Subcutaneous abdominal adipose tissue (tissue), 5 donors: Measurements from ENCODE around the gene MAPKAP1.

Experiments used
- H3K27ac ChIP-seq: one replicate; pipeline ENCODE4 v1.7.0; 2013; ENCODE audit warnings: low read depth, mild to moderate bottlenecking, inconsistent platforms, low read length, moderate library complexity
- H3K27me3 ChIP-seq, 5 donors: one replicate each; pipeline ENCODE4 v1.7.0; 2013; ENCODE audit warnings: low read length in 5 of 5, inconsistent platforms in 1 of 5; ENCODE audit not compliant: control insufficient read depth in 5 of 5, insufficient read depth in 4 of 5
- H3K36me3 ChIP-seq, 5 donors: one replicate each; pipeline ENCODE4 v1.7.0; 2013; ENCODE audit warnings: low read length in 5 of 5; ENCODE audit not compliant: control insufficient read depth in 5 of 5, insufficient read depth in 5 of 5
- H3K4me1 ChIP-seq, 5 donors: one replicate each; pipeline ENCODE4 v1.7.0; 2013; ENCODE audit warnings: low read length in 5 of 5, mild to moderate bottlenecking in 3 of 5, moderate library complexity in 1 of 5; ENCODE audit not compliant: control insufficient read depth in 5 of 5, insufficient read depth in 5 of 5
- H3K4me3 ChIP-seq, 5 donors: one replicate each; pipeline ENCODE4 v1.7.0; 2013; ENCODE audit warnings: low read length in 5 of 5, low read depth in 1 of 5
- H3K9ac ChIP-seq, 5 donors: one replicate each; pipeline ENCODE4 v1.7.0; 2013; ENCODE audit warnings: low read length in 5 of 5, mild to moderate bottlenecking in 4 of 5, moderate library complexity in 3 of 5
- H3K9me3 ChIP-seq, 5 donors: one replicate each; pipeline ENCODE4 v1.7.0; 2013; ENCODE audit warnings: low read length in 5 of 5; ENCODE audit not compliant: control insufficient read depth in 5 of 5
- donor health status: healthy.
- donor health status: healthy.
- donor health status: healthy.
- donor health status: healthy.
- donor health status: healthy.

The MAPKAP1 gene

DNA sequence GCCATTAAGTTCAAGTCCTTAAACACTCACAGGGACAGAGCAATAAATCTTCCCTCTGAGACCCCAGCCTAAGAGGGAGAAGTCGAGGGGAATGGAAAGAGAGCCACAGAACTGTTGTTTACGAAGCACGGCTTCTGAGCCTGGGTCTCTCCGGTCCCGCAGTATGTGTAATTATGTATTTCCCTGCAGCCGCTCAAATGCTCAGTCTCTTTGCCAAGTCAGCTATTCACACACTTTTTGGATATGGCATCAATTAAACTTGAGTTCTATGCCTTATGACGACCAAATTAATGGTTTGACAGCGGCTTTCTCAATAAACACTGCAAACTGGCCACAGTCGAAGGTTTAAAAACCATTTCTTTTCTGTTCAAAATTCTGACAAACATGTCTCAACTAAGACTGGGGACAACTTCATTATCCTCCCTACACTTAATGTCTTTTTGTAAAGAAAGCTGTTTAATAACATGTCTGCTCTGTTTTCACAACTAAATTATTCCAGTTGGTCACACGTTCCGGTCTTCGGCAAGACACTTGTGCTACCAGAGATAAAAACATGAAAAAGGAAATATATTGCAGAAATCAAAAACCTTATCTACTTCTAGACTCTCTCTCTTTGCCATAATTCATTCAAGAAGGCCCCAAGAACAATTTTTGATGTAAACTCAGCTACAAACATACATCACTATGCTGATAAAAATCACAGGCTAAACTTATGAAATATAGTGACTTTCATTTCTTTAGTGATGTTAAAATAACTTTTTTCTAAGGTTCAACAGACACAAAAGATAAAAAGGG, 242.2 kb downstream of the MAPKAP1 start:
- H3K27ac ChIP-seq = no peak overlapping the region
- no peak overlapping the region for H3K9ac ChIP-seq
- H3K9me3 ChIP-seq = no peaks in the 10 kb centered on the region
- H3K4me1 ChIP-seq = peaks cover 0 to 8% (median 0%) of the 10 kb centered on the region in 5 donors
- H3K4me3 ChIP-seq = no peak overlapping the region
- no peaks in the 10 kb centered on the region for H3K27me3 ChIP-seq
- peaks cover 4 to 37% (median 19%) of the 10 kb centered on the region in 5 donors for H3K36me3 ChIP-seq

GRCh38 chr9:125463926-125464325, 243.1 kb downstream of the MAPKAP1 start:
- Histone ChIP-seq H3K27me3 (no peaks in the 10 kb centered on the region), H3K36me3 (peaks cover 4 to 37% (median 19%) of the 10 kb centered on the region in 5 donors), H3K4me3 (no peak overlapping the region), H3K4me1 (peaks cover 0 to 8% (median 0%) of the 10 kb centered on the region in 5 donors), H3K9ac (no peak overlapping the region), H3K9me3 (no peaks in the 10 kb centered on the region), H3K27ac (no peak overlapping the region)

- peaks cover 4 to 37% (median 18%) of the 10 kb centered on the region in 5 donors for H3K36me3 ChIP-seq
- H3K27me3 ChIP-seq = no peaks in the 10 kb centered on the region
- peaks cover 0 to under 1% (median 0%) of the 10 kb centered on the region in 5 donors for H3K9me3 ChIP-seq
- no peak overlapping the region for H3K27ac ChIP-seq
- no peak overlapping the region for H3K4me3 ChIP-seq
- H3K4me1 ChIP-seq = peaks cover 0 to 8% (median 0%) of the 10 kb centered on the region in 5 donors
- no peak overlapping the region for H3K9ac ChIP-seq
Observed at GRCh38 chr9:125462861-125463291, 244.1 kb downstream of the MAPKAP1 start.

DNA sequence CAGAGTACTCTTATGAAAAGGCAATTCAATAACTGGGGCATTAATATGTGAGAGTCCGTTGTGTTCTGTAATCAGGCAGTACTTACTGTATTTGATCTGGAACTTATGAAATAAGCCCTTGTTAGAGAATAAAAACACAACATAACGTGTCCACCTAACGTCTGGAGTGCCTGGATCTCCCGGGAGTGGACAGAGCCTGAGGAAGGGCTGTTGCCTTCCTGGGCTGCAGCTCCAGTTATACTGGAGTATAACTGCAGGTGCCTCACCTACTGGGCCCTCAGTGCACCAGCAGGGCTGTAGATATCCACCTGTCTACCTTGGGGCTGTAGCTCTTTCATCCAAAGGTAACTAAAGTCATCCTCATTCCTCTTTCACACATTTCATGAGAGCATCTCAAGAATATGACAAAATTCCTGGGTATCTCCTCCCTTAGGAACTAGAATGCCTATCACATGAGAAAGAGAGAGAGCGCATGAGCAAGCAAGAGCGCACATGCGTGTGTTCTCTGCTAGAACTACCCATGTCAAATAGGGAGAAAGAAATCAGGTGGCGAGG, 245.3 kb downstream of the MAPKAP1 start:
- H3K36me3 ChIP-seq = peaks cover 0 to 30% (median 13%) of the 10 kb centered on the region in 5 donors

GRCh38 chr9:125460883-125461635, 245.9 kb downstream of the MAPKAP1 start:
- H3K36me3 ChIP-seq = peaks cover 0 to 24% (median 11%) of the 10 kb centered on the region in 5 donors
- H3K4me1 ChIP-seq = peaks cover 0 to 8% (median 0%) of the 10 kb centered on the region in 5 donors
- H3K9ac ChIP-seq = no peak overlapping the region
- peaks cover 0 to 3% (median 0%) of the 10 kb centered on the region in 5 donors for H3K9me3 ChIP-seq
- H3K27me3 ChIP-seq = no peaks in the 10 kb centered on the region
- no peak overlapping the region for H3K4me3 ChIP-seq
- H3K27ac ChIP-seq = no peak overlapping the region

More for the DNA sequence above, 245.3 kb downstream of the MAPKAP1 start:
- Histone ChIP-seq H3K4me3 (no peak overlapping the region), H3K9ac (no peak overlapping the region), H3K27ac (no peak overlapping the region), H3K9me3 (peaks cover 0 to 3% (median 0%) of the 10 kb centered on the region in 5 donors), H3K4me1 (peaks cover 0 to 8% (median 0%) of the 10 kb centered on the region in 5 donors), H3K27me3 (no peaks in the 10 kb centered on the region)

DNA sequence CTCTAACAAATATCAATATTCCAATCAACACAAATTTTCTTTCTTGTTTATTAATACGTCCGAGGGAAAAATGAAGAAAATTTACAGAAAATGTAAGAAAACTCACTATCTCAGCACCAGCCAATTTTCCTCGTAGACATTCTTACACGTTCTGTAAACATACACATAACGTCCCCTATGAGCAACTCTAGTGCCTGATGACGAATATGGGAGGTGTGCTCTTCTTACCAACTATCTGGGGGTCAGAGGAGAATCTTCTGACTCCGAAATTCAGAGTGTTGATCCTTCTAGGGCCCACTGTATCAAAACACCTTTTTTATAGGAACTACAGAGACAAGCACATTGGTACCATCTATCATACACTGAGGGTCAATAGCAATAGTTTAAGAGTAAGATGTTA, 246.7 kb downstream of the MAPKAP1 start:
- H3K9ac ChIP-seq = no peak overlapping the region
- H3K9me3 ChIP-seq = peaks cover 0 to 3% (median 0%) of the 10 kb centered on the region in 5 donors
- H3K36me3 ChIP-seq = peaks cover 0 to 18% (median 5%) of the 10 kb centered on the region in 5 donors
- H3K27me3 ChIP-seq = no peaks in the 10 kb centered on the region
- peaks cover 0 to 8% (median 3%) of the 10 kb centered on the region in 5 donors for H3K4me1 ChIP-seq
- no peak overlapping the region for H3K4me3 ChIP-seq
- no peak overlapping the region for H3K27ac ChIP-seq

GRCh38 chr9:125457357-125457756, 249.7 kb downstream of the MAPKAP1 start:
- Histone ChIP-seq H3K9ac (no peak overlapping the region), H3K27me3 (no peaks in the 10 kb centered on the region), H3K4me3 (no peak overlapping the region), H3K36me3 (peaks cover 0 to 17% (median 5%) of the 10 kb centered on the region in 5 donors), H3K4me1 (peaks cover 0 to 16% (median 0%) of the 10 kb centered on the region in 5 donors), H3K27ac (no peak overlapping the region), H3K9me3 (peaks cover 0 to 3% (median 0%) of the 10 kb centered on the region in 5 donors)

- Histone ChIP-seq H3K4me1 (peaks cover 0 to 16% (median 4%) of the 10 kb centered on the region in 5 donors), H3K27me3 (no peaks in the 10 kb centered on the region), H3K36me3 (peaks cover 2 to 14% (median 4%) of the 10 kb centered on the region in 5 donors), H3K4me3 (no peak overlapping the region), H3K9ac (no peak overlapping the region), H3K27ac (no peak overlapping the region), H3K9me3 (peaks cover 0 to 3% (median 0%) of the 10 kb centered on the region in 5 donors)
Observed at GRCh38 chr9:125455876-125456275, 251.1 kb downstream of the MAPKAP1 start.

- peaks cover 0 to 16% (median 4%) of the 10 kb centered on the region in 5 donors for H3K4me1 ChIP-seq
- H3K9ac ChIP-seq = no peak overlapping the region
- H3K9me3 ChIP-seq = peaks cover 0 to 3% (median 0%) of the 10 kb centered on the region in 5 donors
- H3K27me3 ChIP-seq = no peaks in the 10 kb centered on the region
- H3K27ac ChIP-seq = no peak overlapping the region
- peaks cover 0 to 9% (median 4%) of the 10 kb centered on the region in 5 donors for H3K36me3 ChIP-seq
- no peak overlapping the region for H3K4me3 ChIP-seq
Observed at GRCh38 chr9:125455132-125455531, 251.9 kb downstream of the MAPKAP1 start.
